Uterus (tissue), 2 donors: ENCODE data around the gene SERPINA1.

Experiments used
- POLR2A ChIP-seq, 2 donors: fragments of 450-650 bp; IDR thresholded peaks; one replicate each; pipeline ENCODE4 v1.6.1; 2016; ENCODE audit warnings: antibody characterized with exemption in 2 of 2, mild to moderate bottlenecking in 1 of 2, moderate library complexity in 1 of 2
- TF ChIP-seq, protein P1 (sequence below), 4 experiments: fragments of 200-600 bp in 2 of 4; fragments of 450-650 bp in 2 of 4; sonication (generic) in 2 of 4; IDR thresholded peaks; one replicate each; pipeline ENCODE4 v1.5.1; 2016 to 2019; ENCODE audit warnings: antibody characterized with exemption in 4 of 4, mild to moderate bottlenecking in 2 of 4, moderate library complexity in 1 of 4

DNA sequence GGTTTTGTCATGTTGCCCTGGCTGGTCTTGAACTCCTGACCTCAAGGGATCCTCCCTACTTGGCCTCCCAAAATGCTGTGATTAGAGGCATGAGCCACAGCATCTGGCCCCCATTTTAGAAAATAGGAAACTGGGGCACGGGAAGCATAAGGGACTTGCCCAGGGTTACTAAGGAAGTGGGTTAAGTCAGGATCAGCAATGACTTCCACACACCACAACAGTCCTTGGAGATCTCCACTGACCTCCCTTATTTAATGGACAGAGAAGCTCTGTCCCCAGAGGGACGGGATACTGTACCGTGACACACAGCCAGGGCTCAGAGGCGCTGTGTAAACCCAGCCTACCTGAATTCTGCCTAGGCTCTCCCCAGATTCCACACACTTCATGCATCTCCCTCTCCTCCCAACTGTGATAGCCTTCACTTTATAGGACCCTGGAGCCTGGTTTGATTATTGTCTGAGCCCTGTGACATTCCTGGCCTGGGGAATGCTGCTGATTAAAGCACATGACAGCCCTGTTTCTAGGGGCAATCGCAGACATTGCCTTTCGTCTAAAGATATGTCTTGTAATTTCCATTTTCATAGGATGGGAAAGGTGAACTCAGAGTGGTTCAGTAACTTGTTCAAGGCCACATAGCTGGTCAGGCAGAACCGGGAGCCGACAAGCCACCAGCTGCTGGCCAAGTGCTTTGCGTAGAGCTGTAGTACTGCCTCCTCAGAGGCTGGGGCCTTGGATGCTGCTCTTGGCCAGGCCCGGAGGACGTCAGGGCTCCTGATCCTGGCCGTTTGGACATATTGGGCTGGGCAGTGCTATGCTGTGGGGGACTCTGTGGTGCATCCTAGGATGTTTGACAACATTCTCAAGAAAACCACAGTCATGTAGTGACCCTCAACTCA, 20.8 kb downstream of the SERPINA1 start:
- TF ChIP-seq, protein P1, sequence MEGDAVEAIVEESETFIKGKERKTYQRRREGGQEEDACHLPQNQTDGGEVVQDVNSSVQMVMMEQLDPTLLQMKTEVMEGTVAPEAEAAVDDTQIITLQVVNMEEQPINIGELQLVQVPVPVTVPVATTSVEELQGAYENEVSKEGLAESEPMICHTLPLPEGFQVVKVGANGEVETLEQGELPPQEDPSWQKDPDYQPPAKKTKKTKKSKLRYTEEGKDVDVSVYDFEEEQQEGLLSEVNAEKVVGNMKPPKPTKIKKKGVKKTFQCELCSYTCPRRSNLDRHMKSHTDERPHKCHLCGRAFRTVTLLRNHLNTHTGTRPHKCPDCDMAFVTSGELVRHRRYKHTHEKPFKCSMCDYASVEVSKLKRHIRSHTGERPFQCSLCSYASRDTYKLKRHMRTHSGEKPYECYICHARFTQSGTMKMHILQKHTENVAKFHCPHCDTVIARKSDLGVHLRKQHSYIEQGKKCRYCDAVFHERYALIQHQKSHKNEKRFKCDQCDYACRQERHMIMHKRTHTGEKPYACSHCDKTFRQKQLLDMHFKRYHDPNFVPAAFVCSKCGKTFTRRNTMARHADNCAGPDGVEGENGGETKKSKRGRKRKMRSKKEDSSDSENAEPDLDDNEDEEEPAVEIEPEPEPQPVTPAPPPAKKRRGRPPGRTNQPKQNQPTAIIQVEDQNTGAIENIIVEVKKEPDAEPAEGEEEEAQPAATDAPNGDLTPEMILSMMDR (IDR thresholded peaks at IDR 0.05) = no peak
- TF ChIP-seq POLR2A (IDR thresholded peaks at IDR 0.05) = no peak
